ENCODE data around the gene MYO5B. TPM values are rescaled to one million over a fixed set of nuclear protein-coding genes. Genes with fewer than 3 reads are reported as not detected.

The MYO5B gene
- total RNA-seq, 1 donor = under 0.01 TPM

GRCh38 chr18:50127516-50128210 lies 67.3 kb downstream of the MYO5B start:
- no peak for TF ChIP-seq CTCF (IDR thresholded peaks at IDR 0.05; ENCODE audit: insufficient read depth, low read depth, low read length)
- DNase-seq (ENCODE audit: low read depth) = no peak
- H3K4me3 ChIP-seq (ENCODE audit: low read depth, low read length) = no peak overlapping the region

GRCh38 chr18:50126471-50126870 lies 68.5 kb downstream of the MYO5B start:
- TF ChIP-seq CTCF (IDR thresholded peaks at IDR 0.05; ENCODE audit: insufficient read depth, low read depth, low read length) = no peak
- DNase-seq (ENCODE audit: low read depth) = no peak

GRCh38 chr18:50125456-50125855 lies 69.5 kb downstream of the MYO5B start:
- no peak overlapping the region for H3K4me3 ChIP-seq (ENCODE audit: low read depth, low read length)
- TF ChIP-seq CTCF (IDR thresholded peaks at IDR 0.05; ENCODE audit: insufficient read depth, low read depth, low read length) = no peak
- DNase-seq (ENCODE audit: low read depth) = no peak

More at GRCh38 chr18:50126471-50126870, 68.5 kb downstream of the MYO5B start:
- no peak overlapping the region for H3K4me3 ChIP-seq (ENCODE audit: low read depth, low read length)

- no peak for TF ChIP-seq CTCF (IDR thresholded peaks at IDR 0.05; ENCODE audit: insufficient read depth, low read depth, low read length)
- DNase-seq (ENCODE audit: low read depth) = no peak
- H3K4me3 ChIP-seq (ENCODE audit: low read depth, low read length) = no peak overlapping the region
Measured at GRCh38 chr18:50119296-50119695, 75.7 kb downstream of the MYO5B start.

GRCh38 chr18:50117863-50118262 lies 77.1 kb downstream of the MYO5B start:
- TF ChIP-seq CTCF (IDR thresholded peaks at IDR 0.05; ENCODE audit: insufficient read depth, low read depth, low read length) = no peak
- H3K4me3 ChIP-seq (ENCODE audit: low read depth, low read length) = no peak overlapping the region
- DNase-seq (ENCODE audit: low read depth) = no peak

GRCh38 chr18:50115095-50115494 lies 79.9 kb downstream of the MYO5B start:
- no peak for TF ChIP-seq CTCF (IDR thresholded peaks at IDR 0.05; ENCODE audit: insufficient read depth, low read depth, low read length)
- no peak for DNase-seq (ENCODE audit: low read depth)
- H3K4me3 ChIP-seq (ENCODE audit: low read depth, low read length) = no peak overlapping the region

- H3K4me3 ChIP-seq (ENCODE audit: low read depth, low read length) = no peak overlapping the region
- no peak for DNase-seq (ENCODE audit: low read depth)
- no peak for TF ChIP-seq CTCF (IDR thresholded peaks at IDR 0.05; ENCODE audit: insufficient read depth, low read depth, low read length)
Measured at GRCh38 chr18:50114448-50114847, 80.5 kb downstream of the MYO5B start.
